Raji (cell line): ENCODE data around the gene MINK1.

Source experiments
- POLR2A ChIP-seq: IDR thresholded peaks from 2 replicates; pipeline ENCODE4 v1.6.1; 2011; ENCODE audit warnings: low read depth, low read length, control low read depth; ENCODE audit not compliant: insufficient read depth

MINK1 gene

GRCh38 chr17:4833178-4833940 is at the start of gene MINK1:
Gene MINK1 (plus strand): TSS chr17:4833340. CDS start chr17:4833584, 244 bp downstream.
- peak; percentile 82 for TF ChIP-seq POLR2A

GRCh38 chr17:4785311-4786105 is 47.6 kb upstream of the MINK1 start:
- no peak for TF ChIP-seq POLR2A

GRCh38 chr17:4786106-4786511 is 47.0 kb upstream of the MINK1 start, which contains the start of gene VMO1:
Gene VMO1 (minus strand): TSS chr17:4786364. CDS start chr17:4786352, 12 bp downstream.
- TF ChIP-seq POLR2A, result no peak

- TF ChIP-seq POLR2A, result no peak
Observed at GRCh38 chr17:4786516-4786915, 46.6 kb upstream of the MINK1 start.

- no peak for TF ChIP-seq POLR2A
Observed at GRCh38 chr17:4788159-4788806, 44.9 kb upstream of the MINK1 start.

- TF ChIP-seq POLR2A, result no peak
Observed at GRCh38 chr17:4788807-4789700, 44.1 kb upstream of the MINK1 start, which contains the start of gene GLTPD2. Gene GLTPD2 (plus strand): TSS chr17:4788964. CDS start chr17:4789012, 48 bp downstream.

- no peak for TF ChIP-seq POLR2A
Observed at GRCh38 chr17:4789701-4789950, 43.5 kb upstream of the MINK1 start.

GRCh38 chr17:4789951-4790704 is 43.0 kb upstream of the MINK1 start:
- 0 out of 2 replicates have a peak, but pooled peaks have one; percentile 26 for TF ChIP-seq POLR2A

- TF ChIP-seq POLR2A, result no peak
Observed at GRCh38 chr17:4790705-4791088, 42.4 kb upstream of the MINK1 start.

GRCh38 chr17:4795168-4795567 is 38.0 kb upstream of the MINK1 start:
- TF ChIP-seq POLR2A, result no peak

GRCh38 chr17:4796552-4796920 is 36.6 kb upstream of the MINK1 start:
- no peak for TF ChIP-seq POLR2A

- TF ChIP-seq POLR2A, result no peak
Observed at GRCh38 chr17:4800462-4801196, 32.5 kb upstream of the MINK1 start.

GRCh38 chr17:4802228-4802627 is 30.9 kb upstream of the MINK1 start, which contains the start of gene C17orf114:
Gene C17orf114 (minus strand): TSS chr17:4802328.
- no peak for TF ChIP-seq POLR2A
